Heart right ventricle (tissue), 16 donors: ENCODE measurements around the gene KCTD21. TPM values are rescaled to one million over a fixed set of nuclear protein-coding genes. Genes with fewer than 3 reads are reported as not detected.
A peak's percentile ranks its signal among the peaks of the same experiment; 100 is the strongest.

Source experiments
- ATAC-seq, 8 donors: fragments of 200-7000 bp; cut with Tn5 transposase; one replicate each; pipeline ENCODE4 v1.9.1; 2020; ENCODE audit warnings: mild to moderate bottlenecking in 8 of 8, moderate library complexity in 8 of 8, moderate number of reproducible peaks in 1 of 8
- DNase-seq, 2 donors: peaks; one replicate each; pipeline ENCODE4 v3.0.0-alpha.2; 2020
- H3K27ac ChIP-seq, 10 donors: fragments of 200-600 bp; sonication (generic) in 2 of 10; one replicate each; pipeline versions ENCODE4 v1.5.0 to v1.8.0; 2020 to 2022; ENCODE audit warnings: mild to moderate bottlenecking in 3 of 10
- H3K27me3 ChIP-seq, 7 donors: fragments of 200-600 bp; one replicate each; pipeline ENCODE4 v1.8.0; 2021 to 2022; ENCODE audit warnings: mild to moderate bottlenecking in 2 of 7
- H3K36me3 ChIP-seq, 9 donors: fragments of 200-600 bp; sonication (generic) in 1 of 9; one replicate each; pipeline versions ENCODE4 v1.5.0 to v1.8.0; 2020 to 2022; ENCODE audit warnings: mild to moderate bottlenecking in 2 of 9
- H3K4me1 ChIP-seq, 9 donors: fragments of 200-600 bp; sonication (generic) in 1 of 9; one replicate each; pipeline versions ENCODE4 v1.5.0 to v1.8.0; 2020 to 2022; ENCODE audit warnings: mild to moderate bottlenecking in 4 of 9
- H3K4me3 ChIP-seq, 10 donors: fragments of 200-600 bp; sonication (generic) in 2 of 10; one replicate each; pipeline versions ENCODE4 v1.5.0 to v1.8.0; 2020 to 2022; ENCODE audit warnings: mild to moderate bottlenecking in 7 of 10, moderate library complexity in 2 of 10
- H3K9me3 ChIP-seq, 11 donors: fragments of 200-600 bp in 10 of 11; sonication (generic) in 2 of 11; one replicate each; pipeline versions ENCODE4 v1.5.0 to v1.8.0; 2013 to 2022; ENCODE audit warnings: mild to moderate bottlenecking in 2 of 11, control low read depth in 1 of 11, moderate library complexity in 1 of 11
- WGBS, 2 donors: extraction: QIAGEN DNeasy Blood & Tissue Kit; methylation state at CpG; one replicate each; pipeline ENCODE4 v1.1.7; 2013; ENCODE audit warnings: inconsistent platforms in 1 of 2; 5-methylcytosine and 5-hydroxymethylcytosine counted together
- intact Hi-C, 10 donors: fragments of 100-400 bp; cut with DNase I; formaldehyde crosslinking; loops; one replicate each; pipeline versions ENCODE4 v1.11.1 to v1.14.2; 2022
- polyA plus RNA-seq, 2 donors: library from polyadenylated mRNA; stranded (reverse); fragments of 200-250 nt; gene quantifications; one replicate each; pipeline ENCODE4 v1.2.3, GENCODE V29; 2013
- total RNA-seq, 10 donors: library from RNA; stranded (reverse); fragmentation: NEBNext Ultra II Directional in 3 of 10; extraction: Animal tissue kit (Norgen Biotek cat#: 25700) in 3 of 10; gene quantifications; one replicate each; pipeline versions ENCODE4 v1.2.1 to v1.2.4, GENCODE V29; 2021 to 2023
- TF ChIP-seq, protein P1 (sequence below), 9 donors: fragments of 200-600 bp; sonication (generic) in 2 of 9; IDR thresholded peaks; one replicate each; pipeline versions ENCODE4 v1.5.0 to v1.8.0; 2021 to 2022; ENCODE audit warnings: antibody characterized with exemption in 9 of 9, mild to moderate bottlenecking in 5 of 9, moderate library complexity in 1 of 9
- donor health status: Arrhythmogenic right ventricular cardiomyopathy.
- donor health status: ischemic (EF 13 %, LVEDD 7.1; RV severe dilation, severe dysfunction).
- donor health status: healthy with polysubstance abuse.
- donor health status: DM: no; HTN: yes; CAD: no.
- donor health status: DM: no; HTN: no; CAD: no.
- donor health status: ischemic (EF 25% LVEDD 6.9; RV normal size, moderate dysfunction).
- donor health status: ischemic (EF 25% LVEDD 5.7; RV mildly dilated, moderate dysfunction).
- donor health status: healthy.
- donor health status: DM: yes; HTN: yes; CAD: no.
- donor health status: Ischemic cardiomyopathy.
- donor health status: ischemic (EF 35%, LVEDD 5.7; RV mildly dilated, moderate dysfunction).
- donor health status: nonischemic (EF 11% LVEDD 7.7; RV severe dilation, severe dysfunction).
- donor health status: DM: yes; HTN: yes; CAD: no.
- donor health status: PGD.
- donor health status: ischemic (EF 29% LVEDD 5.4; RV normal size, mild dysfunction).
- donor health status: nonischemic (EF 23%, LVEDD 6.1; RV moderate dilation, normal function).

Gene KCTD21
- total and polyA plus RNA-seq, 12 donors, result 4.2 to 9.9 (median 6.2) TPM

- no peaks in the 10 kb centered on the region for H3K27me3 ChIP-seq
- ATAC-seq (peak in 1 of 8 donors; percentile 38), DNase-seq (no peak)
- peaks cover 0 to 32% (median 0%) of the 10 kb centered on the region in 9 donors for H3K36me3 ChIP-seq
- H3K4me1 ChIP-seq, result peaks cover 0 to 5% (median 0%) of the 10 kb centered on the region in 9 donors
- H3K27ac ChIP-seq, result no peak overlapping the region
- no peak overlapping the region for H3K4me3 ChIP-seq
- intact Hi-C loops, result loop anchor here in 2 of 10 donors (10.0 kb wide), 1 partner anchor 292 kb away; no protein-coding TSS in a partner anchor
- WGBS, 2 donors, result 79 to 80% methylated on average over 2 of the region's 2 CpGs
- TF ChIP-seq, protein P1, sequence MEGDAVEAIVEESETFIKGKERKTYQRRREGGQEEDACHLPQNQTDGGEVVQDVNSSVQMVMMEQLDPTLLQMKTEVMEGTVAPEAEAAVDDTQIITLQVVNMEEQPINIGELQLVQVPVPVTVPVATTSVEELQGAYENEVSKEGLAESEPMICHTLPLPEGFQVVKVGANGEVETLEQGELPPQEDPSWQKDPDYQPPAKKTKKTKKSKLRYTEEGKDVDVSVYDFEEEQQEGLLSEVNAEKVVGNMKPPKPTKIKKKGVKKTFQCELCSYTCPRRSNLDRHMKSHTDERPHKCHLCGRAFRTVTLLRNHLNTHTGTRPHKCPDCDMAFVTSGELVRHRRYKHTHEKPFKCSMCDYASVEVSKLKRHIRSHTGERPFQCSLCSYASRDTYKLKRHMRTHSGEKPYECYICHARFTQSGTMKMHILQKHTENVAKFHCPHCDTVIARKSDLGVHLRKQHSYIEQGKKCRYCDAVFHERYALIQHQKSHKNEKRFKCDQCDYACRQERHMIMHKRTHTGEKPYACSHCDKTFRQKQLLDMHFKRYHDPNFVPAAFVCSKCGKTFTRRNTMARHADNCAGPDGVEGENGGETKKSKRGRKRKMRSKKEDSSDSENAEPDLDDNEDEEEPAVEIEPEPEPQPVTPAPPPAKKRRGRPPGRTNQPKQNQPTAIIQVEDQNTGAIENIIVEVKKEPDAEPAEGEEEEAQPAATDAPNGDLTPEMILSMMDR (IDR thresholded peaks at IDR 0.05), result no peak
- no peaks in the 10 kb centered on the region for H3K9me3 ChIP-seq
These were observed 56.0 kb downstream of the KCTD21 start for GRCh38 chr11:78132475-78132874.

DNA sequence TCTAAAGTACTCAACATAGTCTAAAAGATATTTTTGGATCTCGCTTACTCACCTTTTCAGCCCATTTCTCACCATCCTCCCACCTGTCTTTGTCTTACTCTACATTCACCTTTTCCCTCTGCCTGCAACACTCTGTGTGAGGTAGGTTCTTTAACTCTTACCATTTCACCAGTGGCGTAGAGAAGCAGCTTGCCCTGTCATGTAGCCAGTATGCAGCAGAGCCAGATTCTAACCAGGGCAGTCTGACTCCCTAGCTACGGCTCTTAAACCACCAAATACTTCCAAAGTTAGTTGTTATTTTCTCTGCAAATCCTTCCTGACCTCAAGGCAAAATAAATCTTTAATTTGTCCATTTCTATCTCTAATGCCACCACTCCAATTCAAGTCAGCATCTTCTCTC, 56.5 kb downstream of the KCTD21 start:
- TF ChIP-seq, protein P1 (IDR thresholded peaks at IDR 0.05), result no peak
- Histone ChIP-seq H3K4me3 (no peak overlapping the region), H3K27ac (no peak overlapping the region), H3K4me1 (peaks cover 0 to 5% (median 0%) of the 10 kb centered on the region in 9 donors), H3K36me3 (peaks cover 0 to 31% (median 0%) of the 10 kb centered on the region in 9 donors), H3K9me3 (no peaks in the 10 kb centered on the region), H3K27me3 (no peaks in the 10 kb centered on the region)
- ATAC-seq, result no peak
- DNase-seq, result no peak
- WGBS, 2 donors, result 60 to 61% methylated on average over 3 of the region's 3 CpGs
- intact Hi-C loops, result loop anchor here in 2 of 10 donors (10.0 kb wide), 1 partner anchor 293 kb away; no protein-coding TSS in a partner anchor

GRCh38 chr11:78127403-78127802, 61.0 kb downstream of the KCTD21 start:
- 90 to 95% methylated on average over 3 of the region's 3 CpGs for WGBS, 2 donors
- H3K36me3 ChIP-seq, result peaks cover 0 to 29% (median 0%) of the 10 kb centered on the region in 9 donors
- H3K9me3 ChIP-seq, result no peaks in the 10 kb centered on the region
- H3K27me3 ChIP-seq, result no peaks in the 10 kb centered on the region
- TF ChIP-seq, protein P1 (IDR thresholded peaks at IDR 0.05), result no peak
- DNase-seq, result no peak
- intact Hi-C loops, result no loop called here
- ATAC-seq, result no peak
- no peak overlapping the region for H3K27ac ChIP-seq
- H3K4me3 ChIP-seq, result no peak overlapping the region
- H3K4me1 ChIP-seq, result peaks cover 0 to 3% (median 0%) of the 10 kb centered on the region in 9 donors

Other genes with a start within 250 kb of the KCTD21 start
- 10 to 100 TPM; 12.2 to 20.2 (median 16.8) TPM for gene INTS4, start 194.0 kb downstream of the KCTD21 start, total RNA-seq
- 10 to 100 TPM; 12.8 to 14.9 TPM for gene INTS4, start 194.0 kb downstream of the KCTD21 start, polyA plus RNA-seq
- gene KCTD14, start 165.3 kb downstream of the KCTD21 start, total RNA-seq, result under 1 TPM in 9 of 10 donors, not detected in 1; 0.17 to 0.53 (median 0.21) TPM
- under 1 TPM; 0.15 to 0.49 TPM for gene KCTD14, start 165.3 kb downstream of the KCTD21 start, polyA plus RNA-seq
- 1 to 10 TPM in 6 of 10 donors, under 1 TPM in 1, not detected in 3; 0.21 to 7.7 (median 3.5) TPM for gene THRSP, start 124.8 kb downstream of the KCTD21 start, total RNA-seq
- 10 to 100 TPM; 13.6 to 25.4 TPM for gene THRSP, start 124.8 kb downstream of the KCTD21 start, polyA plus RNA-seq
- 100 to 1,000 TPM; 242 to 400 (median 275) TPM for gene NDUFC2, start 108.8 kb downstream of the KCTD21 start, total RNA-seq
- 100 to 1,000 TPM in 1 of 2 donors, 10 to 100 TPM in 1; 69.7 to 294 TPM for gene NDUFC2, start 108.8 kb downstream of the KCTD21 start, polyA plus RNA-seq
- gene ALG8, start 49.0 kb downstream of the KCTD21 start, total RNA-seq, result 10 to 100 TPM in 9 of 10 donors, 1 to 10 TPM in 1; 9.6 to 19.5 (median 15.5) TPM
- 10 to 100 TPM; 21.1 to 69.1 TPM for gene ALG8, start 49.0 kb downstream of the KCTD21 start, polyA plus RNA-seq
- 1 to 10 TPM; 3.6 to 6.6 (median 5.2) TPM for gene USP35, start 293 bp upstream of the KCTD21 start, total RNA-seq
- gene USP35, start 293 bp upstream of the KCTD21 start, polyA plus RNA-seq, result 1 to 10 TPM; 4.1 to 7.3 TPM
- 10 to 100 TPM; 18.2 to 44.6 (median 29.8) TPM for gene GAB2, start 229.2 kb upstream of the KCTD21 start, total RNA-seq
- 1 to 10 TPM; 5.0 to 7.0 TPM for gene GAB2, start 229.2 kb upstream of the KCTD21 start, polyA plus RNA-seq